SU-DHL-6 (cell line): ENCODE measurements around the gene SATB2.

Experiments
- H2AFZ ChIP-seq: fragments of 200-600 bp; sonication (generic); 2 replicates; pipeline ENCODE4 v1.6.1; 2014; ENCODE audit warnings: low read depth, mild to moderate bottlenecking, moderate library complexity, mixed read lengths, antibody characterized with exemption, low read length; ENCODE audit not compliant: severe bottlenecking
- H3F3A ChIP-seq: fragments of 200-600 bp; shearing (Covaris generic); 2 replicates; pipeline ENCODE4 v1.6.0; 2016; ENCODE audit warnings: antibody characterized with exemption, mild to moderate bottlenecking; ENCODE audit not compliant: insufficient read depth
- H3K27ac ChIP-seq: fragments of 200-600 bp; sonication (generic); 2 replicates; pipeline ENCODE4 v1.5.1; 2016; ENCODE audit warnings: low read depth, mild to moderate bottlenecking, low read length, moderate library complexity, mixed read lengths
- H3K27me3 ChIP-seq: fragments of 200-600 bp; sonication (generic), shearing (Covaris generic); 2 replicates; pipeline ENCODE4 v1.6.0; 2014; ENCODE audit warnings: mild to moderate bottlenecking, low read length
- H3K36me3 ChIP-seq: fragments of 200-600 bp; sonication (generic); 2 replicates; pipeline ENCODE4 v1.6.1; 2014; ENCODE audit warnings: mild to moderate bottlenecking, low read length, mixed read lengths
- H3K4me2 ChIP-seq: fragments of 300-600, 200-600 bp; shearing (Covaris generic), sonication (generic); 2 replicates; pipeline ENCODE4 v1.6.0; 2014; ENCODE audit warnings: low read length, low read depth, mild to moderate bottlenecking; ENCODE audit not compliant: poor library complexity, severe bottlenecking
- H3K4me3 ChIP-seq: fragments of 200-600 bp; sonication (generic); 2 replicates; pipeline ENCODE4 v1.5.1; 2014; ENCODE audit warnings: antibody characterized with exemption, low read length, mild to moderate bottlenecking, mixed read lengths; ENCODE audit not compliant: insufficient read depth, poor library complexity, severe bottlenecking
- H3K79me2 ChIP-seq: fragments of 200-600 bp; sonication (generic); 2 replicates; pipeline ENCODE4 v1.6.1; 2014; ENCODE audit warnings: mild to moderate bottlenecking, low read length, moderate library complexity; ENCODE audit not compliant: insufficient read depth
- H3K9ac ChIP-seq: fragments of 200-600 bp; sonication (generic); 2 replicates; pipeline ENCODE4 v1.7.0; 2014; ENCODE audit warnings: mild to moderate bottlenecking, low read length
- H3K9me2 ChIP-seq: fragments of 200-600 bp; sonication (generic); replicated peaks from 2 replicates; pipeline ENCODE4 v1.6.1; 2014; ENCODE audit warnings: low read length; ENCODE audit not compliant: insufficient read depth
- H3K9me3 ChIP-seq: fragments of 200-600 bp; sonication (generic); 2 replicates; pipeline ENCODE4 v1.6.1; 2014; ENCODE audit warnings: low read length, mixed read lengths; ENCODE audit not compliant: insufficient read depth
- H4K20me1 ChIP-seq: fragments of 200-600 bp; sonication (generic); 2 replicates; pipeline ENCODE4 v1.6.1; 2014; ENCODE audit warnings: low read depth, mild to moderate bottlenecking, antibody characterized with exemption, low read length, moderate library complexity, mixed read lengths
- CTCF ChIP-seq: fragments of 200-600 bp; sonication (generic); IDR thresholded peaks from one replicate; pipeline ENCODE4 v1.5.1; 2017; ENCODE audit warnings: antibody characterized with exemption, mild to moderate bottlenecking, low read length, moderate library complexity; ENCODE audit not compliant: insufficient read depth, poor library complexity, severe bottlenecking
- EZH2phosphoT487 ChIP-seq: fragments of 200-600 bp; sonication (generic), shearing (Covaris generic); conservative IDR thresholded peaks from 2 replicates; pipeline ENCODE4 v1.6.1; 2018; ENCODE audit warnings: mild to moderate bottlenecking, antibody characterized with exemption, low read length, moderate library complexity, mixed read lengths

SATB2 gene

DNA sequence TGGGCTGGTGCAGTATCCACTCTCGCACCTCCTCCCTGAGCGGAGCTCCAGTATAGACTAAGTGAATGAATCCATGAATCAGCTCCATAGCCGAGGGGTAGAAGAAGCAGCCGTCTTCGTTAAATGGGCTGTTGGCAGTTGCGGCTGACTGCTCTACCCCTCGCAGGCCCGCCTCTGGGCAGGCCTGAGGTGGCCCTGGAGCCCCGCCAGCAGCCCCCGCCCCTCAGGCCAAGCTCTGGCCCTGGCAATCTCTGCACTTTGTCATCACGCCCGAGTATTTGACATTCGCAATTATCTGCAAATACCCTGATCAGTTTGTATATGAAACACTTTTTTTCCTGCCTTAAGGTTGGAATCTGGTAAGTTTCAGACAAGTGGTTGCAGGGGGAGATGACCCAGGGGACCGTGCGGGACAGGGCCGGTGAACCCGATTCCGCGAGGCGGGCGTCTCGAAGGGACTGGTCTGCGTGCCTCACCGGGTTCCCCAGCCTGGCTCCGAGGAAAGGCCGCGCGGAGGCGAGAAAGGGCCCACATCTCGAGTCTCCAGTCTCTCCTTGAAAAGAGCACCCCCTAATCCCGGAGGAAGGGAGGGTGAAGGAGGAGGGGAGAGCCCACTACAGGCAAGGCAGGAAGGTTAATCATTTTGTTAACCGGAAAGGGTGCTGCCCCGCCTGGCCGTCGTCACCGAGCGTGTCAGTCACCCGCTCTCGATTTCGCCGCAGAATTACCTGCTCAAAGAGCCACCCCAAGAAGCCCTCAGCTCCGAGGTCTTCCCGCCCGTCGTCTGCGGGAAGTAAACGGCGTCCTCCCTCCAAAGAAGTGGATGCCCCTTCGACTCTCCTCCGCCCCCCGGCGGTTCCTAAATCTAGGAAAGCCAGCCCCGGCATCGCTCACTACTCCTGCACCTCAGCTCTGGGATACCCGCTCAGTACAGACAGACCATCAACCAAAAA is 11.1 kb upstream of the SATB2 start:
- Histone ChIP-seq H3K9ac (no peak overlapping the region), H3K9me2 (no peaks in the 10 kb centered on the region), H3K27me3 (no peaks in the 10 kb centered on the region), H2AFZ (no peak overlapping the region), H3K27ac (no peak overlapping the region), H3K79me2 (no peaks in the 10 kb centered on the region), H3K36me3 (no peaks in the 10 kb centered on the region), H3F3A (no peaks in the 10 kb centered on the region), H3K4me2 (no peak overlapping the region), H3K9me3 (no peaks in the 10 kb centered on the region), H3K4me3 (no peak overlapping the region), H4K20me1 (no peaks in the 10 kb centered on the region)
- TF ChIP-seq CTCF (no peak), EZH2phosphoT487 (no peak)

GRCh38 chr2:199467066-199467822 is 9.5 kb upstream of the SATB2 start:
- Histone ChIP-seq H3K27me3 (no peaks in the 10 kb centered on the region), H3K4me3 (no peak overlapping the region), H2AFZ (no peak overlapping the region), H3K27ac (no peak overlapping the region), H3K9me3 (no peaks in the 10 kb centered on the region), H3K9ac (no peak overlapping the region), H3F3A (no peaks in the 10 kb centered on the region), H4K20me1 (no peaks in the 10 kb centered on the region), H3K4me2 (no peak overlapping the region), H3K79me2 (no peaks in the 10 kb centered on the region), H3K9me2 (no peaks in the 10 kb centered on the region), H3K36me3 (no peaks in the 10 kb centered on the region)
- TF ChIP-seq CTCF (no peak), EZH2phosphoT487 (no peak)

DNA sequence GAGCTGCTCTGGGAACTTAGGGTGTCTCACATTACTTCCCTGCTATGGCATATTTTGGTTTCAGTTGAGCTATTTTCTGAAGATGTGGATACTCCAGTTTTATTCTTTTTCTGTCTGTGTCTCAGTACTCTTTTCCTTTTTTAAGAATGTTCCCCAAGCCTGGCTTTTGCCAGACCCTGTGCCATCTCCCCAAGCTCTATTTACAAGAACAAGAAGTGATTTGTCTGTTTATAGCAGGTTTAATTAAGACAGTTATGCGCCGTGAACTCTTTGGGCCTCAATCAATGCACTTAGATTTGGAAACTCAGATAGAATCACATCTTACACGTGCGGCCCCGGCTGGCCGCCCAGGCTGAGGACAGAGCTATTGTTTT is 8.9 kb upstream of the SATB2 start:
- TF ChIP-seq CTCF: no peak
- TF ChIP-seq EZH2phosphoT487: no peak
- no peaks in the 10 kb centered on the region for H3F3A ChIP-seq
- H3K4me2 ChIP-seq: no peak overlapping the region
- H4K20me1 ChIP-seq: no peaks in the 10 kb centered on the region
- H3K9me3 ChIP-seq: no peaks in the 10 kb centered on the region
- no peaks in the 10 kb centered on the region for H3K27me3 ChIP-seq
- H3K27ac ChIP-seq: no peak overlapping the region
- H3K9me2 ChIP-seq: no peaks in the 10 kb centered on the region
- H2AFZ ChIP-seq: no peak overlapping the region
- no peak overlapping the region for H3K4me3 ChIP-seq
- H3K79me2 ChIP-seq: no peaks in the 10 kb centered on the region
- H3K9ac ChIP-seq: no peak overlapping the region
- no peaks in the 10 kb centered on the region for H3K36me3 ChIP-seq
